Retinal pigment epithelial cell (primary cell): ENCODE data around the gene COL4A1.

Experiments used
- DNase-seq: peaks from one replicate; pipeline ENCODE4 v3.0.0-alpha.2; 2010; ENCODE audit warnings: low read depth
- H3K4me3 ChIP-seq: 2 replicates; pipeline ENCODE4 v1.5.1; 2011; ENCODE audit warnings: mild to moderate bottlenecking, low read length, control low read depth, moderate library complexity
- TF ChIP-seq, protein P1 (sequence below): conservative IDR thresholded peaks from 2 replicates; pipeline ENCODE4 v1.5.1; 2011; ENCODE audit warnings: low read depth, low read length, control low read depth, inconsistent platforms

The COL4A1 gene

DNA sequence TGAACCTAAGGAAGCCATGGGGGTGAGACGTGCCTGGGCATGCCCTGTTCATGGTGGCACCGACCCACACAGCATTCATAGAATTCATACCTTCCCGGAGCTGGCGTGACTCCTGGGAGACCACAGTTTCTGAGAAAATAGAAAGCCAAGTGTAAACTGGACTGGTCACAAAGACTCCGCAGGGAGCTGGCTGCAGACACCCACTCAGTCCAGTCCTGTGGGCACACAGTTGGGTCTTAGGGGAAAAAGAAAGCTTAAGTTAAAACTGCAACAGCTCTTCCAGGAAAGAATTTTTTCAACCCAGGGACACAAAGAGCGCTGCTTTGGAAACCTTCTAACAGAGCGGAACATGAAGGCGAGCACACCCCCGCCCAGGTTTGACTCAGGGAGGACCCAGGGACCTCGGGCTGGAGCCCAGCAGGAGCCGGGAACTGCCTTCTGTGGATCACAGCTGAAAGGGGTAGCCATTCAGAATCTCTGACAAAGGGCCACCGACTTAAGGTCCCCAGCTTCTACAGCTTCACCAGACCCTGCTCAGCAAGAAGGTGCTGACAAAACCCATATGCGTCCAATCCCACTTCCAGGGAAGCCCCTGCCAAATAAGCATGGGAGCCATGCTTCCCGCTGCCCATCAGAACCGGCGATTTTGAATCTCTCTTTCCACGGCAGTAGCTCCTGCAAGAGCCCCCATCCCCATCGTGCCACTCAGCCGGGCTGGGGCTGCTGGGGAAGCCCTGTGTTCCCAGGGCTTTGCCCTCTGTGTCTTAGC, 183.7 kb downstream of the COL4A1 start:
- no peak overlapping the region for H3K4me3 ChIP-seq
- TF ChIP-seq, protein P1, sequence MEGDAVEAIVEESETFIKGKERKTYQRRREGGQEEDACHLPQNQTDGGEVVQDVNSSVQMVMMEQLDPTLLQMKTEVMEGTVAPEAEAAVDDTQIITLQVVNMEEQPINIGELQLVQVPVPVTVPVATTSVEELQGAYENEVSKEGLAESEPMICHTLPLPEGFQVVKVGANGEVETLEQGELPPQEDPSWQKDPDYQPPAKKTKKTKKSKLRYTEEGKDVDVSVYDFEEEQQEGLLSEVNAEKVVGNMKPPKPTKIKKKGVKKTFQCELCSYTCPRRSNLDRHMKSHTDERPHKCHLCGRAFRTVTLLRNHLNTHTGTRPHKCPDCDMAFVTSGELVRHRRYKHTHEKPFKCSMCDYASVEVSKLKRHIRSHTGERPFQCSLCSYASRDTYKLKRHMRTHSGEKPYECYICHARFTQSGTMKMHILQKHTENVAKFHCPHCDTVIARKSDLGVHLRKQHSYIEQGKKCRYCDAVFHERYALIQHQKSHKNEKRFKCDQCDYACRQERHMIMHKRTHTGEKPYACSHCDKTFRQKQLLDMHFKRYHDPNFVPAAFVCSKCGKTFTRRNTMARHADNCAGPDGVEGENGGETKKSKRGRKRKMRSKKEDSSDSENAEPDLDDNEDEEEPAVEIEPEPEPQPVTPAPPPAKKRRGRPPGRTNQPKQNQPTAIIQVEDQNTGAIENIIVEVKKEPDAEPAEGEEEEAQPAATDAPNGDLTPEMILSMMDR = no peak
- DNase-seq = no peak

DNA sequence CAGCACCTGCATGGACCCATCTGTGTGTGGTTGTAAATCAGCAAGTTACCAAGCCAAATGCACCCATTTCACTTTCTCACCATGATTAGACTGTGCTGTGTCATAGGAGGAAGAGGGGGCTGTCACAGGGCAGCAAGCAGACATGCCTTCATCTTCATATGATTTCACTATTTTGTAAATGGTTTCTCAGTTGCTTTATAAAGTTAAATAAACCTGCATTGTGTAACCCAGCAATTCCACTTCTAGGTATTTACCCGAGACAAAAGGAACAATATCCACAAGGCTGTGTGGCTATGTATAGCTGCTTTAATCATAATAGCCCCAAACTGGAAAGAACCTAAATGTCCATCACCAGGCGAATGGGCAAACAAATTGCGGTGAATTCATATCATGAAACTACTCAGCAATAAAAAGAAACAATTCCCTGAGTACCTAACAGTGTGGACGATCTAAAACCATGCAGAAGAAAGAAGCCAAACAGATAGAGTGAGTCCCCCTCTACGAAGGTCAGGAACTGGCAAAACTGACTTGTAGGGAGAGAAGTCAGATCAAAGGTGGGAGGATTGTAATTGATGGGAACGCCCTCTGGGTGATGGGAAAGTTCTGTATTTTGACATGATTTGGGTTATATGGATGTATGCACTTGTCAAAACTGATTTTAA, 185.4 kb downstream of the COL4A1 start:
- no peak overlapping the region for H3K4me3 ChIP-seq
- DNase-seq = no peak
- TF ChIP-seq, protein P1 = no peak

DNA sequence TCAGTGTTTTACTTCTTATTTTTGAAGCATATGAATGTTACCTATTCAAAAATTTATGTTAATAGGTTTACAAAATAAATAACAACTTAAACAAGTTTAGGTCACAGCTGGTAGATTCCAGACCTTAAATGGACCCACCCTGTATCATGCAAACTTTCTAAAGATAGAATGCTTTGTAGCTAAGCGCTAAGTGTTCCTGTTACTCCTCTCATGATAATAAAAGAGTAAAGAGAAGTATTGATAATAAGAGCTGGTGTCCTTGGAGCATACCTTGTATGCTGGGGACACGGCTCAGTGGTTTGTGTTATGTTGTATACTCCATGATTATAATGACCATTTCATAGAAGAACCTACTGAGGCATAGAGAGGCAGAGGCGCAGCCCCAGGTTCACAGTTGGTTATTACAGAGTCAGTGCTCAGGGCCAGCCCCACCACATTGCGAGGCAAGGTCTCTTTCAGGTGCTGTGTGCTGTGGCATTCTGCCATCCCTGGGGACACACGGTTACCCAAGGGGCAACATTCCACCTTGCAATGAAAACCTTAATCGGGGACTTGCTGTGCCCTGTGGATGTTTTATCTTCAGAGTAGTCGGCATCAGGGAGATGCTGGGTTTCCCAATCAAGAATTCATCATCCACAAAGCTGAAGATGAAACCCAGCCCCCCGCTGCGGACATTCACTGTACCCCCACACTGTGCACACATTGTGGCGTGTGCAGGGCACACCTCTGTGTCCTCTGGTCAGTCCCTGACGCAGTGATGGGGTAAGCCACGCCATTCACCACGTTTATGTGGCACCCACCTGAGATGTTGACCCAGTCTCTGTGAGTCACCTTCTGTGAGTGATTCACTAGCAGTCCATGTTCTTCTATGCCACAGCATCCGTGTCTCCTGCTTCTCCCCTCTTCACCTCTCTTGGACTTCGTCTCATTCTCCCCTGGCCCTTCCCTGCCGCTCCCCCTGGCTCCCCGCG, 186.7 kb downstream of the COL4A1 start:
- H3K4me3 ChIP-seq = no peak overlapping the region
- TF ChIP-seq, protein P1 = no peak
- DNase-seq = no peak

DNA sequence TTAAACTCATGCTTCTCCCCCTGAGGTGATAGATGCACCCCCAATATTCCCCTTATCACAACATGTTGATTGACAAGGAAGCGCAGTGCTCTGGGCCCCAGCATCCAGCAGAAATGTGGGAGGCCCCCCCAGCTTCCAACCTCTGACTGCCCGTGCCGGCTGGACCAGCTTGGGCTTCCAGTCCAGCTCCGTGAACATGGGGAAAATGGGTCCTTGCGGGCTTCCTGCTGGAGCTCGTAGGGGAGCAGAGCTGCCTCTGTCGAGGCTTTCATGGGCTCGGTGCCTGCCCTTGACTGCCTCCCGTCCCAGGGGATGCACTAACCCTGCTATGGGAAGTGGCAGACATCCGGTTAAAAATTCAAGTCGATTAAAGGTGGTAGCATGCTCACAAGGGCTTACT, 188.9 kb downstream of the COL4A1 start:
- no peak overlapping the region for H3K4me3 ChIP-seq
- TF ChIP-seq, protein P1 = no peak
- no peak for DNase-seq

DNA sequence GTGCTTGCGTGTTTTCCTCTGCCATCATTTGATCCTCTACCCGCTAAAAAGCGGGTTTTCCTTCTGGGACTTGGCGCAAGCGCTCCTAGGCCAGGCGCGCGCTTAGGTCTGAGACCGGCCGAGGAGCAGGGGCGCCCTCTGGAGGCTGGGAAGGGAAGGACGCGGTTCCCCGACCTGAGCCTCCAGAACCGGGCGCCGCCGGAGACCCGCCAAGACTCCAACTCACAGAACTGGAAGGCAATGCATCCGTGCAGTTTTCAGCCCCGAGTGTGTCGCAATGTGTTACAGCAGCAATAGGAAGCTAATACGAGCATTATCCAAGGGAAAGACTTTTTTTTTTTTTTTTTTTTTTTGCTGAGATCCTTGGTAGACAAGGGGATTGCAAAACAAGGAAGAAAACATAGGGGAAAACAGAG, 190.9 kb downstream of the COL4A1 start:
- no peak for DNase-seq
- TF ChIP-seq, protein P1 = peak; percentile 74
- H3K4me3 ChIP-seq = peak overlapping the region; percentile 14

DNA sequence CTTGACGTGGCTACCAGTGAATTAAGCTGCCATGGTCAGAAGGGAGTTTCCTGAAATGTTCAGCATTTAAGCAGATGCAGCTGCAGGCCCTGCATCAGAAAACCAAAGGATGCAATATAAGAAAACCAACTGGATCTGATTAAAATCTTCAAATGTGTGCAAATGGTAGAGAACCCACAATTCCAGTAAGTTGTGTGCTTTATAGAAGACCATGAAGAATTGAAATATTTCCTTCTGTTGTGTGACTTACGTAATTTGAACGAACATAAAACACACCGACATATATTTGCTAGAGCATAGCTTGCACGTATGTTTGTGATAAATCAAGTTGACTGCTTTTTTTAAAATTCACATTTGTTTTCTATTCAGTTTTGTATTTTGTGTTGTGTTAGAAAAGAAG, 191.4 kb downstream of the COL4A1 start:
- no peak overlapping the region for H3K4me3 ChIP-seq
- TF ChIP-seq, protein P1 = no peak
- no peak for DNase-seq
